Fibroblast of lung (primary cell): Measurements from ENCODE around the gene BCO1. TPM values are rescaled to one million over a fixed set of nuclear protein-coding genes. Genes with fewer than 3 reads are reported as not detected.
A peak's percentile ranks its signal among the peaks of the same experiment; 100 is the strongest.

Experiments used
- DNase-seq, 2 donors: peaks; one replicate each; pipeline versions ENCODE4 v3.0.0 to v3.0.0-alpha.2; 2010; ENCODE audit warnings: low read depth in 2 of 2
- H2AFZ ChIP-seq: 2 replicates; pipeline ENCODE4 v1.5.1; 2012; ENCODE audit warnings: low read length, control low read depth, inconsistent platforms
- H3K27ac ChIP-seq: 2 replicates; pipeline ENCODE4 v1.5.1; 2011; ENCODE audit warnings: low read length, control low read depth; ENCODE audit not compliant: insufficient read depth
- H3K27me3 ChIP-seq: 2 replicates; pipeline ENCODE4 v1.5.1; 2011; ENCODE audit warnings: mild to moderate bottlenecking, low read length; ENCODE audit not compliant: control insufficient read depth, insufficient read depth
- H3K36me3 ChIP-seq: 2 replicates; pipeline ENCODE4 v1.5.1; 2011; ENCODE audit warnings: low read length; ENCODE audit not compliant: control insufficient read depth, insufficient read depth
- H3K4me1 ChIP-seq: 2 replicates; pipeline ENCODE4 v1.5.1; 2011; ENCODE audit warnings: low read length; ENCODE audit not compliant: control insufficient read depth, insufficient read depth; ENCODE audit errors: extremely low read depth
- H3K4me2 ChIP-seq: 2 replicates; pipeline ENCODE4 v1.5.1; 2011; ENCODE audit warnings: low read length, control low read depth; ENCODE audit not compliant: insufficient read depth; ENCODE audit errors: extremely low read depth
- H3K4me3 ChIP-seq, 4 experiments: fragments of 200-600 bp in 1 of 4; sonication (generic) in 1 of 4; replicated peaks in 1 of 4; 2 replicates each; pipeline ENCODE4 v1.5.1; 2011 to 2016; ENCODE audit warnings: low read length in 4 of 4, low read depth in 3 of 4, mild to moderate bottlenecking in 3 of 4, control low read depth in 2 of 4, inconsistent platforms in 1 of 4, mixed read lengths in 1 of 4; ENCODE audit not compliant: insufficient read depth in 1 of 4; ENCODE audit errors: control extremely low read depth in 1 of 4
- H3K79me2 ChIP-seq: 2 replicates; pipeline ENCODE4 v1.5.1; 2012; ENCODE audit warnings: mild to moderate bottlenecking, low read length, inconsistent platforms; ENCODE audit not compliant: control insufficient read depth, insufficient read depth
- H3K9ac ChIP-seq: 2 replicates; pipeline ENCODE4 v1.5.1; 2011; ENCODE audit warnings: mild to moderate bottlenecking, low read length, control low read depth; ENCODE audit not compliant: insufficient read depth
- H3K9me3 ChIP-seq: 2 replicates; pipeline ENCODE4 v1.5.1; 2012; ENCODE audit warnings: low read depth, low read length; ENCODE audit not compliant: control insufficient read depth, insufficient read depth
- H4K20me1 ChIP-seq: 2 replicates; pipeline ENCODE4 v1.5.1; 2011; ENCODE audit warnings: low read length; ENCODE audit not compliant: control insufficient read depth, insufficient read depth; ENCODE audit errors: extremely low read depth
- CTCF ChIP-seq, 2 donors: IDR thresholded peaks in 1 of 2; conservative IDR thresholded peaks in 1 of 2; 1 replicate in 1 of 2; 2 replicates in 1 of 2; pipeline ENCODE4 v1.5.1; 2011 to 2012; ENCODE audit warnings: low read length in 2 of 2, control low read depth in 1 of 2, inconsistent platforms in 1 of 2, low read depth in 1 of 2, mild to moderate bottlenecking in 1 of 2
- EZH2 ChIP-seq: IDR thresholded peaks from 2 replicates; pipeline ENCODE4 v1.5.1; 2012; ENCODE audit warnings: low read length, control low read depth, mild to moderate bottlenecking; ENCODE audit errors: missing control alignments
- polyA plus RNA-seq, 2 donors: library from polyadenylated mRNA; depleted of rRNA in 1 of 2; stranded (reverse) in 1 of 2; unstranded in 1 of 2; fragments of >200 nt; gene quantifications; 2 replicates each; pipeline ENCODE4 v1.2.1, GENCODE V29; 2011 to 2012; ENCODE audit warnings: missing spikeins in 1 of 2
- total RNA-seq: library from RNA; depleted of rRNA; stranded (reverse); fragments of >200 nt; gene quantifications from 2 replicates; pipeline ENCODE4 v1.2.1, GENCODE V29; 2014

The BCO1 gene
- total and polyA plus RNA-seq, 2 donors (not counting 1 experiment from before 2014, with no cell fraction given) = under 0.01 to 0.05 TPM

GRCh38 chr16:81237282-81237681 lies 1.2 kb upstream of the BCO1 start:
- H4K20me1 ChIP-seq = no peaks in the 10 kb centered on the region
- H2AFZ ChIP-seq = peak overlapping the region; percentile 23
- peak; percentile 9 to 86 for DNase-seq
- H3K4me3 ChIP-seq = no peak overlapping the region
- H3K4me1 ChIP-seq = no peaks in the 10 kb centered on the region
- H3K27ac ChIP-seq = no peak overlapping the region
- H3K9me3 ChIP-seq = no peaks in the 10 kb centered on the region
- no peaks in the 10 kb centered on the region for H3K27me3 ChIP-seq
- TF ChIP-seq CTCF (conservative IDR thresholded peaks at IDR 0.05 in 1 of 2, IDR thresholded peaks at IDR 0.05 in 1 of 2; ENCODE audit: low read depth in 1 of 2, low read length in 2 of 2) (no peak), EZH2 (no peak)
- no peaks in the 10 kb centered on the region for H3K36me3 ChIP-seq
- H3K4me2 ChIP-seq = no peak overlapping the region
- no peak overlapping the region for H3K9ac ChIP-seq
- H3K79me2 ChIP-seq = no peaks in the 10 kb centered on the region

- Histone ChIP-seq H3K36me3 (no peaks in the 10 kb centered on the region), H3K27ac (no peak overlapping the region), H3K79me2 (no peaks in the 10 kb centered on the region), H3K27me3 (no peaks in the 10 kb centered on the region), H3K9ac (no peak overlapping the region), H2AFZ (peak overlapping the region; percentile 76), H4K20me1 (no peaks in the 10 kb centered on the region), H3K9me3 (no peaks in the 10 kb centered on the region), H3K4me3 (peak overlapping the region in 2 of 4 experiments; percentile 29 to 58), H3K4me1 (no peaks in the 10 kb centered on the region), H3K4me2 (no peak overlapping the region)
- no peak for DNase-seq
- no peak for TF ChIP-seq EZH2
- no peak for TF ChIP-seq CTCF (conservative IDR thresholded peaks at IDR 0.05 in 1 of 2, IDR thresholded peaks at IDR 0.05 in 1 of 2; ENCODE audit: low read depth in 1 of 2, low read length in 2 of 2)
Measured at GRCh38 chr16:81237942-81238295, 570 bp upstream of the BCO1 start.

GRCh38 chr16:81239367-81240121 lies 1.1 kb downstream of the BCO1 start:
- Histone ChIP-seq H3K9me3 (no peaks in the 10 kb centered on the region), H3K9ac (no peak overlapping the region), H3K4me1 (no peaks in the 10 kb centered on the region), H3K27ac (no peak overlapping the region), H3K4me2 (no peak overlapping the region), H3K4me3 (no peak overlapping the region), H3K27me3 (no peaks in the 10 kb centered on the region), H2AFZ (no peak overlapping the region), H3K36me3 (no peaks in the 10 kb centered on the region), H4K20me1 (no peaks in the 10 kb centered on the region), H3K79me2 (no peaks in the 10 kb centered on the region)
- TF ChIP-seq EZH2 (no peak), CTCF (conservative IDR thresholded peaks at IDR 0.05 in 1 of 2, IDR thresholded peaks at IDR 0.05 in 1 of 2; ENCODE audit: low read depth in 1 of 2, low read length in 2 of 2) (no peak)
- no peak for DNase-seq
